HG03097 (cell line): ENCODE data around the gene FGFBP3.

ENCODE experiments used
- ATAC-seq: cut with Tn5 transposase; IDR thresholded peaks from one replicate; pipeline ENCODE4 v1.9.1; 2021; ENCODE audit not compliant: unreplicated experiment, low FRiP score

The FGFBP3 gene

GRCh38 chr10:91864099-91864498 is 45.2 kb downstream of the FGFBP3 start:
- no peak for ATAC-seq

- ATAC-seq, result no peak
Observed at GRCh38 chr10:91860885-91861284, 48.4 kb downstream of the FGFBP3 start.

GRCh38 chr10:91856637-91857036 is 52.6 kb downstream of the FGFBP3 start:
- no peak for ATAC-seq
